ENCODE results near the gene VSIG4. TPM values are rescaled to one million over a fixed set of nuclear protein-coding genes. Genes with fewer than 3 reads are reported as not detected.

VSIG4 gene
- total RNA-seq, 2 donors from 2014 or later, result 14.5 to 31.5 TPM

DNA sequence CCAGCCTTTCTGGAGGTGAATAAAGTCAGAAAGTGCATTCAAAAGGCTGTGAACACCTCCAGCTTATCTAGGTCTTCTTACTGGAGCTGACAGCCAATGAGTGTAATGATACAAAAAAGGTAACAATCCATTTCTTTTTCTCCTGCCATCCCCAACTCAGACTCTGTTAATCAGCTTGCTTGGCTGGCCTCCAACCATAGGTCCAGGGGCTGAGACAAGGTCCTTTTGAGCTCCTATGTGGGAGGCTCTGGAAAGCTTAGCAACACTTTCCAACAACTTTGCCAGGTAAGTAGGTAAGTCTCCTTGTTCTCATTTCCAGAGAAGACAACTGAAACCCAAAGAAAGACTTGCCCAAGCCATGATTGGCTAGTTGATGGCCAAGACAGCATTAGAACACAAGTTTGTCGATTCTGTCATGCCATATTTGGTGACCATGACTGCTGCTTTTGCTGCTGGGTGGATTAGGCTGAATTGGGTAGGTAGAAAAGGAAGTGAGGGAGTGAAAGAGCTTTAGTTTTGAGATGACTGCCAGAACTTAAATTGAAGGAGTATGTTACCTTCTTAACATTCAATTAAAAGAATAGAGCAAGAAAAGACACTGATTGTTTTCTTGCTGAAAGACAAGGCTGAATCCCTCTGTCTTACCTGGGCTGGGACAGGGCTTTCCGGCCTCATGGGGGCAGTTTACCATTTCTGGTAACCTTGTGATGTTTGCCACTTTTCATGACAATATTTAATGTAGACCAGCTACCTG, 22.8 kb downstream of the VSIG4 start:
- intact Hi-C loops (cut with DNase I), result no loop called here
- H3K9me3 ChIP-seq, result no peaks in the 10 kb centered on the region
- H3K36me3 ChIP-seq, result no peaks in the 10 kb centered on the region
- H3K27me3 ChIP-seq (replicated peaks; ENCODE audit: insufficient read depth), result no peaks in the 10 kb centered on the region
- H3K4me3 ChIP-seq, result no peak overlapping the region
- DNase-seq (ENCODE audit: low spot score), result no peak
- H3K27ac ChIP-seq, result no peak overlapping the region
- no peak for TF ChIP-seq CTCF (IDR thresholded peaks at IDR 0.05)
- no peak for TF ChIP-seq POLR2A (IDR thresholded peaks at IDR 0.05)
- TF ChIP-seq POLR2AphosphoS5 (IDR thresholded peaks at IDR 0.05), result no peak
- 64% methylated on average over 2 of the region's 2 CpGs for WGBS
- no peaks in the 10 kb centered on the region for H3K4me1 ChIP-seq (replicated peaks)

DNA sequence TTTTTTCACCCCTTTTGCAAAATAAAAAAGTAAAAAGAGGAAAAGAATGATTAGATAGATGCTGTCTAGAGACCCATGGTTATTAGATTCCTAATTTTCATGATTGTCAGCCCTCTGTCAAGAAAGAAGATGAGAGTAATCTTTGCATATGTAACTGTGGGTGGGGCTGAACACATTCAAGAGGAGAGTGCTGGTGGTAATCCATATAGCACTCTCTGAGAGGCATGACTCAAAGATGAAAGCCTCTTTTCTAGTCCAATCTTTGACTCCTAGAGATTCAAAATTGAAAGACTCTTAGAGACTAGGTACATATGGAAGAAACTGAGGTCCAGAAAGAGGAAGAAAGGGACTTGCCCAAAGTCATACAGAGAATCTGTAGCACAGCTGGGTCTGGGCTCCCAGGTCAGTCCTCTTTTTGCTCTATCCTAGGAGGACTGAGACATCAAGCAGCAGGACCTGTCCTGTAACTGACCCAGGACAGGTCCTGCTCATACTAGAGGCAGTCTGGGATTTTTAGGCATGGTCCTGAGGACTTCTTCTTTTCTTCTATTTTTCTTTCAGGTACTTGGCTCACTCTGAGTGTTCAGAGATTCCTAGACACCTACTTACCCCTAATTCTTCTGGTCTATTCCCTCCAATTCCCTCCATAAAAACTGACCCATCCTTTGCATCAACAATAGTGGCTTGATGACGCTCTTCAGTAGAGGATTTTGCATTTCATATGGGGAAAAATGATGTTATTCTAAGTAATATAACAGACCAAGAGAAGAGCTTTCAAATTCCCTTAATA, 23.8 kb downstream of the VSIG4 start:
- TF ChIP-seq CTCF (IDR thresholded peaks at IDR 0.05) (no peak), POLR2A (IDR thresholded peaks at IDR 0.05) (no peak), POLR2AphosphoS5 (IDR thresholded peaks at IDR 0.05) (no peak)
- no peaks in the 10 kb centered on the region for H3K36me3 ChIP-seq
- 100% methylated on average over 1 of the region's 1 CpG for WGBS
- no peak for DNase-seq (ENCODE audit: low spot score)
- H3K9me3 ChIP-seq, result no peaks in the 10 kb centered on the region
- intact Hi-C loops (cut with DNase I), result no loop called here
- no peaks in the 10 kb centered on the region for H3K4me1 ChIP-seq (replicated peaks)
- H3K27ac ChIP-seq, result no peak overlapping the region
- H3K27me3 ChIP-seq (replicated peaks; ENCODE audit: insufficient read depth), result no peaks in the 10 kb centered on the region
- H3K4me3 ChIP-seq, result no peak overlapping the region

GRCh38 chrX:66015152-66015831, 24.6 kb downstream of the VSIG4 start:
- intact Hi-C loops (cut with DNase I), result no loop called here
- Histone ChIP-seq H3K36me3 (no peaks in the 10 kb centered on the region), H3K27ac (no peak overlapping the region), H3K4me1 (replicated peaks) (no peaks in the 10 kb centered on the region), H3K9me3 (no peaks in the 10 kb centered on the region), H3K4me3 (no peak overlapping the region), H3K27me3 (replicated peaks; ENCODE audit: insufficient read depth) (no peaks in the 10 kb centered on the region)
- TF ChIP-seq POLR2A (IDR thresholded peaks at IDR 0.05) (no peak), POLR2AphosphoS5 (IDR thresholded peaks at IDR 0.05) (no peak), CTCF (IDR thresholded peaks at IDR 0.05) (no peak)
- no peak for DNase-seq (ENCODE audit: low spot score)
- WGBS, result 79% methylated on average over 2 of the region's 2 CpGs

DNA sequence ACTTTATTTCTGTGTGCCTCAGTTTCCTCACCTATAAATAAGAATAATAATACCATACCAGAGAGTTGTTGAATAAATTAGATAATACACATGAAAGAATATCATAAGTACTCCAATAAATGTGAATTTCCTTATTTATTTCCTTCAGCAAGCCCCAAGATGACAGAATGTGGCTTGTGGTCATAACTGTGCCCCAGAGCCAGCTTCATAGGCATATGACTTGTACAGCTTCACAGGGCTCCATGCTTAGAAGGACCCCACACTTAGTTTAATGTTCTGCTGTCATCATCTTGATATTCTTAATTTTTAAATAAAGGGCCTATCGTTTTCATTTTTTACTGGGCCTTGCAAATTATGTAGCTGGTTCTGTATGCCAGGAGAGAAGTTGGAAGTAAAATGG, 25.3 kb downstream of the VSIG4 start:
- TF ChIP-seq POLR2A (IDR thresholded peaks at IDR 0.05) (no peak), CTCF (IDR thresholded peaks at IDR 0.05) (no peak), POLR2AphosphoS5 (IDR thresholded peaks at IDR 0.05) (no peak)
- WGBS, result 83% methylated on average over 1 of the region's 1 CpG
- intact Hi-C loops (cut with DNase I), result no loop called here
- no peaks in the 10 kb centered on the region for H3K4me1 ChIP-seq (replicated peaks)
- no peaks in the 10 kb centered on the region for H3K27me3 ChIP-seq (replicated peaks; ENCODE audit: insufficient read depth)
- no peaks in the 10 kb centered on the region for H3K36me3 ChIP-seq
- no peak overlapping the region for H3K27ac ChIP-seq
- no peak overlapping the region for H3K4me3 ChIP-seq
- H3K9me3 ChIP-seq, result no peaks in the 10 kb centered on the region
- no peak for DNase-seq (ENCODE audit: low spot score)
